HepG2 (cell line): ENCODE data around the gene CCT3. TPM values are rescaled to one million over a fixed set of nuclear protein-coding genes. Genes with fewer than 3 reads are reported as not detected.
A peak's percentile ranks its signal among the peaks of the same experiment; 100 is the strongest.

Experiments
- ATAC-seq: fragments of 200-7000 bp; cut with Tn5 transposase; 3 replicates; pipeline ENCODE4 v1.9.1; 2020; ENCODE audit warnings: mild to moderate bottlenecking, moderate library complexity
- BruUV-seq: library from RNA; stranded (reverse); fragments of 400-500 nt; replicated peaks from 2 replicates; lab custom pipeline; 2021; lab: Mats Ljungman, UMichigan
- CTCF ChIA-PET: fragments of 300-600 bp; formaldehyde crosslinking; extraction: SDS; loops from one replicate; lab custom pipeline; 2021; ENCODE audit warnings: low total read pairs, inconsistent platforms, low intra/inter-chr PET ratio; lab: Yijun Ruan, JAX
- POLR2A ChIA-PET: fragments of 350-600 bp; sonication (Branson Sonifier 250); formaldehyde crosslinking; loops from one replicate; lab custom pipeline; 2020; ENCODE audit warnings: antibody characterized with exemption, inconsistent platforms; lab: Yijun Ruan, JAX
- DNase-seq: peaks from one replicate; pipeline ENCODE4 v3.0.0-alpha.2; 2015; ENCODE audit warnings: low spot score
- FAIRE-seq: peaks from 3 replicates; lab custom pipeline; 2011; peaks lifted over from hg19 to GRCh38; lab: Jason Lieb, UNC
- H2AFZ ChIP-seq: one replicate; pipeline ENCODE4 v1.6.1; 2011; ENCODE audit warnings: low read length, inconsistent platforms
- H3K27ac ChIP-seq: fragments of 300-600 bp; 3 replicates; pipeline ENCODE4 v1.8.0; 2011; ENCODE audit warnings: mixed run types, mild to moderate bottlenecking, mixed read lengths, low read length, inconsistent platforms; ENCODE audit not compliant: insufficient read depth; ENCODE audit errors: extremely low read length
- H3K27me3 ChIP-seq, 2 experiments: fragments of 200-600 bp in 1 of 2; 2 replicates in 1 of 2; 3 replicates in 1 of 2; pipeline versions ENCODE4 v1.6.0 to v1.8.0; 2011; ENCODE audit warnings: low read length in 2 of 2, mild to moderate bottlenecking in 2 of 2, moderate library complexity in 2 of 2, inconsistent platforms in 1 of 2; ENCODE audit not compliant: insufficient read depth in 2 of 2, control insufficient read depth in 1 of 2
- H3K36me3 ChIP-seq, 2 experiments: fragments of 200-600 bp in 1 of 2; replicated peaks in 1 of 2; 2 replicates in 1 of 2; 3 replicates in 1 of 2; pipeline versions ENCODE4 v1.5.1 to v1.8.0; 2011; ENCODE audit warnings: low read length in 2 of 2, inconsistent platforms in 1 of 2; ENCODE audit not compliant: insufficient read depth in 2 of 2, control insufficient read depth in 1 of 2
- H3K4me1 ChIP-seq: 2 replicates; pipeline ENCODE4 v1.5.1; 2012; ENCODE audit warnings: low read length, inconsistent platforms; ENCODE audit not compliant: insufficient read depth
- H3K4me2 ChIP-seq: 2 replicates; pipeline ENCODE4 v1.6.0; 2011; ENCODE audit warnings: low read depth, low read length, inconsistent platforms
- H3K4me3 ChIP-seq, 3 experiments: fragments of 200-600 bp in 1 of 3; sonication (generic), shearing (Covaris generic) in 1 of 3; replicated peaks in 1 of 3; 2 replicates each; pipeline ENCODE4 v1.5.1; 2011 to 2016; ENCODE audit warnings: low read length in 3 of 3, inconsistent platforms in 2 of 3, low read depth in 2 of 3, mild to moderate bottlenecking in 2 of 3, control low read depth in 1 of 3, mixed read lengths in 1 of 3; ENCODE audit not compliant: insufficient read depth in 1 of 3
- H3K79me2 ChIP-seq: one replicate; pipeline ENCODE4 v1.6.1; 2011; ENCODE audit warnings: low read length, inconsistent platforms; ENCODE audit not compliant: insufficient read depth
- H3K9ac ChIP-seq: 2 replicates; pipeline ENCODE4 v1.6.0; 2011; ENCODE audit warnings: mild to moderate bottlenecking, low read depth, low read length, inconsistent platforms; ENCODE audit not compliant: insufficient read depth
- H3K9me3 ChIP-seq: 2 replicates; pipeline ENCODE4 v1.5.1; 2012; ENCODE audit warnings: mild to moderate bottlenecking, low read length
- H4K20me1 ChIP-seq: 2 replicates; pipeline ENCODE4 v1.6.0; 2011; ENCODE audit warnings: inconsistent platforms, mild to moderate bottlenecking, low read length, moderate library complexity; ENCODE audit not compliant: insufficient read depth
- CBX5 ChIP-seq: sonication (generic); formaldehyde crosslinking; IDR thresholded peaks from 2 replicates; pipeline ENCODE4 v1.4.0; 2020; ENCODE audit warnings: missing genetic modification reagents, borderline replicate concordance
- CEBPB ChIP-seq: IDR thresholded peaks from 2 replicates; pipeline ENCODE4 v1.6.1; 2011; ENCODE audit warnings: low read depth, low read length, improper control_type of control experiment, borderline replicate concordance
- HINFP ChIP-seq: sonication (generic); formaldehyde crosslinking; IDR thresholded peaks from 2 replicates; pipeline ENCODE4 v1.4.0; 2020; ENCODE audit warnings: low read depth, mild to moderate bottlenecking, missing genetic modification reagents
- HOXA3 ChIP-seq: sonication (generic); formaldehyde crosslinking; IDR thresholded peaks from 2 replicates; pipeline ENCODE4 v1.5.0; 2020; ENCODE audit warnings: missing genetic modification reagents
- MTF1 ChIP-seq: sonication (generic); formaldehyde crosslinking; IDR thresholded peaks from 2 replicates; pipeline ENCODE4 v1.5.0; 2020; ENCODE audit warnings: missing genetic modification reagents
- NR2C2 ChIP-seq: sonication (generic); formaldehyde crosslinking; IDR thresholded peaks from 2 replicates; pipeline ENCODE4 v1.4.0; 2020; ENCODE audit warnings: missing genetic modification reagents, mild to moderate bottlenecking, moderate library complexity, borderline replicate concordance
- RBFOX2 ChIP-seq: fragments of 200-400 bp; formaldehyde crosslinking; IDR thresholded peaks from 2 replicates; pipeline ENCODE4 v1.6.1; 2017; ENCODE audit warnings: low read depth, mild to moderate bottlenecking, low read length
- SALL2 ChIP-seq: sonication (generic); formaldehyde crosslinking; IDR thresholded peaks from 2 replicates; pipeline ENCODE4 v1.8.1; 2023; ENCODE audit warnings: mild to moderate bottlenecking, missing genetic modification reagents, inconsistent platforms
- ZNF570 ChIP-seq: sonication (generic); formaldehyde crosslinking; IDR thresholded peaks from 2 replicates; pipeline ENCODE4 v1.4.0; 2020; ENCODE audit warnings: mild to moderate bottlenecking, missing genetic modification reagents, borderline replicate concordance
- ZNF652 ChIP-seq: IDR thresholded peaks from 2 replicates; pipeline ENCODE4 v1.6.1; 2016; ENCODE audit warnings: low read depth, borderline replicate concordance
- WGBS: methylation state at CpG from one replicate; pipeline ENCODE4 v1.1.6; 2017; ENCODE audit warnings: low lambda C conversion rate; 5-methylcytosine and 5-hydroxymethylcytosine counted together
- in situ Hi-C: cut with HindIII; loops from 2 replicates; pipeline ENCODE4 v1.10.0; 2017; ENCODE audit warnings: low pct_unique_long_range_greater_than_20kb; ENCODE audit not compliant: extremely low pct_ligation_motif_present
- intact Hi-C: fragments of 100-400 bp; cut with micrococcal nuclease; formaldehyde crosslinking; loops from one replicate; pipeline ENCODE4 v1.10.0; 2022; ENCODE audit not compliant: unreplicated experiment
- polyA plus RNA-seq, 8 experiments: library from polyadenylated mRNA; depleted of rRNA in 3 of 8; stranded (reverse) in 7 of 8; unstranded in 1 of 8; fragments of >200 nt; fragmentation: Illumina TruSeq in 4 of 8; extraction: Trizol in 4 of 8; gene quantifications; 2 replicates each; pipeline versions ENCODE4 v1.2.1 to v1.2.3, GENCODE V29; 2011 to 2016; ENCODE audit warnings: low read depth in 4 of 8, missing spikeins in 1 of 8, mixed read lengths in 1 of 8; ENCODE audit not compliant: insufficient read depth in 1 of 8
- total RNA-seq, 5 experiments: library from RNA; depleted of rRNA; stranded (reverse); fragments of >200 nt; fragmentation: Illumina TruSeq; extraction: Trizol; gene quantifications; 2 replicates each; pipeline ENCODE4 v1.2.3, GENCODE V29; 2016; ENCODE audit warnings: low read depth in 1 of 5
- TF ChIP-seq, protein P1 (sequence below): sonication (generic); formaldehyde crosslinking; IDR thresholded peaks from 2 replicates; pipeline ENCODE4 v1.4.0; 2020; ENCODE audit warnings: missing genetic modification reagents

The CCT3 gene
- total and polyA plus RNA-seq, 2 of the 13 experiments (the other 11 are each of a cell fraction or from before 2014, with no cell fraction given): 319 to 615 TPM

DNA sequence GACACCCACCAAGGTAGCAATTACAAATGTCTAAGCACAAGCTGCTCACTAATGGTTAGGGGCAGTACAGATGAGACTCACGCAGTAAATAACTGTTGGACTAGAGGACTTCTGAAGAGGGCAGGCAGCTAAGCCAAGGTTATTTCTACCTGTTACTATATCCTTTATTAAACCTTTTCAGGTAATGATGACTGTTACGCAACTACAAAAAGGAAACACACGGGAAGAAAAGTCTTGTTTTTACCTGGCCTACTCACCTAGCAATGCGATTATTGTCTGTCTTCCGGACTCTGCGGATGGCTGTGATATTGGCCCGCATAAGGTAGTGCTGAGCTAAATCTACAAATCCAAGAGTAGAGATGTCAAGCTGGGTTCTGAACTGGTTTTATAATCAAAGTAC lies 21.2 kb downstream of the CCT3 start:
- Histone ChIP-seq H3K27me3 (no peaks in the 10 kb centered on the region), H4K20me1 (peaks cover 4% of the 10 kb centered on the region; the same call in 1 of the 2 replicates), H3K4me3 (no peak overlapping the region), H3K36me3 (peaks cover 31 to 84% of the 10 kb centered on the region in 2 experiments), H2AFZ (no peak overlapping the region), H3K4me2 (no peak overlapping the region), H3K9ac (no peak overlapping the region), H3K4me1 (no peaks in the 10 kb centered on the region), H3K79me2 (peaks cover 2% of the 10 kb centered on the region), H3K27ac (no peak overlapping the region), H3K9me3 (no peaks in the 10 kb centered on the region)
- no TSS peak for BruUV-seq
- ATAC-seq (no peak), FAIRE-seq (no peak), DNase-seq (no peak)
- CTCF ChIA-PET: no interaction called here
- 94% methylated on average over 7 of the region's 7 CpGs for WGBS
- intact Hi-C loops: no loop called here
- TF ChIP-seq MTF1 (CRISPR knock-in tag): no peak
- no peak for TF ChIP-seq SALL2 (CRISPR knock-in tag)
- no peak for TF ChIP-seq ZNF652 (CRISPR knock-in tag)
- TF ChIP-seq HINFP (CRISPR knock-in tag): no peak
- TF ChIP-seq NR2C2 (CRISPR knock-in tag): no peak
- TF ChIP-seq, protein P1, sequence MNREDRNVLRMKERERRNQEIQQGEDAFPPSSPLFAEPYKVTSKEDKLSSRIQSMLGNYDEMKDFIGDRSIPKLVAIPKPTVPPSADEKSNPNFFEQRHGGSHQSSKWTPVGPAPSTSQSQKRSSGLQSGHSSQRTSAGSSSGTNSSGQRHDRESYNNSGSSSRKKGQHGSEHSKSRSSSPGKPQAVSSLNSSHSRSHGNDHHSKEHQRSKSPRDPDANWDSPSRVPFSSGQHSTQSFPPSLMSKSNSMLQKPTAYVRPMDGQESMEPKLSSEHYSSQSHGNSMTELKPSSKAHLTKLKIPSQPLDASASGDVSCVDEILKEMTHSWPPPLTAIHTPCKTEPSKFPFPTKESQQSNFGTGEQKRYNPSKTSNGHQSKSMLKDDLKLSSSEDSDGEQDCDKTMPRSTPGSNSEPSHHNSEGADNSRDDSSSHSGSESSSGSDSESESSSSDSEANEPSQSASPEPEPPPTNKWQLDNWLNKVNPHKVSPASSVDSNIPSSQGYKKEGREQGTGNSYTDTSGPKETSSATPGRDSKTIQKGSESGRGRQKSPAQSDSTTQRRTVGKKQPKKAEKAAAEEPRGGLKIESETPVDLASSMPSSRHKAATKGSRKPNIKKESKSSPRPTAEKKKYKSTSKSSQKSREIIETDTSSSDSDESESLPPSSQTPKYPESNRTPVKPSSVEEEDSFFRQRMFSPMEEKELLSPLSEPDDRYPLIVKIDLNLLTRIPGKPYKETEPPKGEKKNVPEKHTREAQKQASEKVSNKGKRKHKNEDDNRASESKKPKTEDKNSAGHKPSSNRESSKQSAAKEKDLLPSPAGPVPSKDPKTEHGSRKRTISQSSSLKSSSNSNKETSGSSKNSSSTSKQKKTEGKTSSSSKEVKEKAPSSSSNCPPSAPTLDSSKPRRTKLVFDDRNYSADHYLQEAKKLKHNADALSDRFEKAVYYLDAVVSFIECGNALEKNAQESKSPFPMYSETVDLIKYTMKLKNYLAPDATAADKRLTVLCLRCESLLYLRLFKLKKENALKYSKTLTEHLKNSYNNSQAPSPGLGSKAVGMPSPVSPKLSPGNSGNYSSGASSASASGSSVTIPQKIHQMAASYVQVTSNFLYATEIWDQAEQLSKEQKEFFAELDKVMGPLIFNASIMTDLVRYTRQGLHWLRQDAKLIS (CRISPR knock-in tag): no peak
- TF ChIP-seq ZNF570: no peak
- TF ChIP-seq HOXA3 (CRISPR knock-in tag): no peak
- no peak for TF ChIP-seq CBX5 (CRISPR knock-in tag)
- TF ChIP-seq RBFOX2: 0 out of 2 replicates have a peak, but pooled peaks have one; percentile 39
- TF ChIP-seq CEBPB: peak; percentile 44; the same call in 1 of the 2 replicates
- in situ Hi-C loops: no loop called here
- POLR2A ChIA-PET: interaction anchor here (1.3 kb wide), 1 partner anchor 21 kb away, joined by 3 read pairs; the partner anchor contains the start of gene CCT3
